GM21367 (cell line): ENCODE measurements around the gene TAF1L.
A peak's percentile ranks its signal among the peaks of the same experiment; 100 is the strongest.
"Not testable (repeated sequence)": the region's sequence is repeated elsewhere in the genome, so short reads cannot be mapped to it uniquely, and the experiment has no call there.

ENCODE experiments used
- ATAC-seq: cut with Tn5 transposase; IDR thresholded peaks from one replicate; pipeline ENCODE4 v1.9.1; 2021; ENCODE audit not compliant: unreplicated experiment

TAF1L gene, protein sequence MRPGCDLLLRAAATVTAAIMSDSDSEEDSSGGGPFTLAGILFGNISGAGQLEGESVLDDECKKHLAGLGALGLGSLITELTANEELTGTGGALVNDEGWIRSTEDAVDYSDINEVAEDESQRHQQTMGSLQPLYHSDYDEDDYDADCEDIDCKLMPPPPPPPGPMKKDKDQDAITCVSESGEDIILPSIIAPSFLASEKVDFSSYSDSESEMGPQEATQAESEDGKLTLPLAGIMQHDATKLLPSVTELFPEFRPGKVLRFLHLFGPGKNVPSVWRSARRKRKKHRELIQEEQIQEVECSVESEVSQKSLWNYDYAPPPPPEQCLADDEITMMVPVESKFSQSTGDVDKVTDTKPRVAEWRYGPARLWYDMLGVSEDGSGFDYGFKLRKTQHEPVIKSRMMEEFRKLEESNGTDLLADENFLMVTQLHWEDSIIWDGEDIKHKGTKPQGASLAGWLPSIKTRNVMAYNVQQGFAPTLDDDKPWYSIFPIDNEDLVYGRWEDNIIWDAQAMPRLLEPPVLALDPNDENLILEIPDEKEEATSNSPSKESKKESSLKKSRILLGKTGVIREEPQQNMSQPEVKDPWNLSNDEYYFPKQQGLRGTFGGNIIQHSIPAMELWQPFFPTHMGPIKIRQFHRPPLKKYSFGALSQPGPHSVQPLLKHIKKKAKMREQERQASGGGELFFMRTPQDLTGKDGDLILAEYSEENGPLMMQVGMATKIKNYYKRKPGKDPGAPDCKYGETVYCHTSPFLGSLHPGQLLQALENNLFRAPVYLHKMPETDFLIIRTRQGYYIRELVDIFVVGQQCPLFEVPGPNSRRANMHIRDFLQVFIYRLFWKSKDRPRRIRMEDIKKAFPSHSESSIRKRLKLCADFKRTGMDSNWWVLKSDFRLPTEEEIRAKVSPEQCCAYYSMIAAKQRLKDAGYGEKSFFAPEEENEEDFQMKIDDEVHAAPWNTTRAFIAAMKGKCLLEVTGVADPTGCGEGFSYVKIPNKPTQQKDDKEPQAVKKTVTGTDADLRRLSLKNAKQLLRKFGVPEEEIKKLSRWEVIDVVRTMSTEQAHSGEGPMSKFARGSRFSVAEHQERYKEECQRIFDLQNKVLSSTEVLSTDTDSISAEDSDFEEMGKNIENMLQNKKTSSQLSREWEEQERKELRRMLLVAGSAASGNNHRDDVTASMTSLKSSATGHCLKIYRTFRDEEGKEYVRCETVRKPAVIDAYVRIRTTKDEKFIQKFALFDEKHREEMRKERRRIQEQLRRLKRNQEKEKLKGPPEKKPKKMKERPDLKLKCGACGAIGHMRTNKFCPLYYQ (N-terminal part only)

GRCh38 chr9:32635362-32635761 is at the start of gene TAF1L:
TAF1L (minus strand) TSS chr9:32635669; CDS start chr9:32635579, 90 bp downstream.
- ATAC-seq = no peak

DNA sequence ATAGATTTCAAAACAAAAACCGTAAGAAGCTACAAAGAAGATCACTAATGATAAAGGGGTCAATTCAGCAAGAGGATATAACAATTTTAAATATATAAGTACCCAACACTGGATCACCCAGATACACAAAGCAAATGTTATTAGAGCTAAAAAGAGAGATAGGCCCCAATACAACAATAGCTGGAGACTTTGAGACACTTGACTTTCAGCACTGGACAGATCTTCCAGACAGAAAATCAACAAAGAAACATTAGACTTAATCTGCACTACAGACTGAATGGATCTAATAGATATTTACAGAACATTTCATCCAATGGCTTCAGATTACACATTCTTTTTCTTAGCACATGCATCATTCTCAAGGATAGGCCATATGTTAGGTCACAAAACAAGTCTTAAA is 46.3 kb upstream of the TAF1L start:
- no peak for ATAC-seq

GRCh38 chr9:32677931-32678330 is 42.5 kb upstream of the TAF1L start:
- ATAC-seq = no peak

- ATAC-seq = no peak
Observed at GRCh38 chr9:32672469-32672868, 37.0 kb upstream of the TAF1L start.

DNA sequence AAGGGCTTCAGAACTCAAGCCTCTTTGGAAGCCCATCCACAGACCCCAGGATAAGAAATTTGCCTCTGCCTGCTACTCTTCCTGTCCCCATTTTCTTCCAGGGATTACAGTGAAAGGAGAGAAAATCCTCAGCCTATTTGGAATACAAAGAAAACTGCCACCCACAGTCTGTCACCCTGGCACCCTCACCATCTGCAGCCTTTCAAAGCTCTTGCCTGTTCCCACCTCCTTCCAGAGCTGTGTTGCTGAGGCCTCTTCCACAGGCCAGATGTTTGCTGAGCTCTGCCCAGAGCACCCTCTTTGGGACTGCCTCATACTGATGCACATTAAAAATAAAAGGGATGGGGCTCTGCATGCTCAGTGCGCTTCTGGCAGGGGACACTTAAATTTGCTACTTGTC is 35.9 kb upstream of the TAF1L start:
- no peak for ATAC-seq

- no peak for ATAC-seq
Observed at GRCh38 chr9:32665101-32665500, 29.6 kb upstream of the TAF1L start.

DNA sequence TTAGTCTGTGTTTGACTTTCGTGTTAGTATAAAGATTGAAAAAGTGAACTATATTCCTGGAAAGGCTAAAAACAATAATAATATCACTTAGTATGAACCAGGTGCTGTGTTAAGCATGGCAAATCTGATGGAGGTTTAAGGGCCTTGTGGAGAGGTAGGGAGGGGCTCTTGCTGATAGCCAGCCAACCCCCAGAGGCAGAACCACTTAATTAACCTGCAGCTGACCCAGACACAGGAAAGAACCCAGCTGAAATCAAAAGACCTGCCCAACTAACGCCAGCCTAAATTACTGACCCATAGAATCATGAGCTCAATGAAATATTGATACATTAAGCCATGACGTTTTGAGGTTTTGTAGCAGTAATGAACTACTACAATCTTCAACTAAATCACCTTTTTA is 28.3 kb upstream of the TAF1L start:
- no peak for ATAC-seq

DNA sequence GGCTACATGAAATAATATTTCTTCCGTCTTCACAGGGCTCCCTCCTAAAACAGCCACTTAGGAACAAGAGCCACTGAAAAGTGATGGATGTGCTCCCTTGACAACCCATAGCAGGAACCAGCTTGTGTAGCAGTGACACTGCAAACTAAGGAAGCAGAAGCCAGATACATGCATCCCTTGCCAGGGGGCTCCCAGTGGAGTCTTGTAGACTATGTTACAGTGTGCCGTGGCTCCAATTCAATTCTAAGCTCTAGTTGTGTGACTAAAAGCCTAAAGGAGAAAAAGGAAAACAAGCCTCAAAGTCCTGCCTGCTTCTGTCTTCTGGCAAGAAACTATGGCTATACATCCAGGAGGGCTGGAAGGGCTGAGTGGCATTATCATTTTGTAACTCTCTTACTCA is 12.2 kb upstream of the TAF1L start:
- no peak for ATAC-seq

- no peak for ATAC-seq
Observed at GRCh38 chr9:32644698-32645097, 9.2 kb upstream of the TAF1L start.

- not testable (repeated sequence) for ATAC-seq
Observed at GRCh38 chr9:32633151-32633550, 2.3 kb downstream of the TAF1L start.

DNA sequence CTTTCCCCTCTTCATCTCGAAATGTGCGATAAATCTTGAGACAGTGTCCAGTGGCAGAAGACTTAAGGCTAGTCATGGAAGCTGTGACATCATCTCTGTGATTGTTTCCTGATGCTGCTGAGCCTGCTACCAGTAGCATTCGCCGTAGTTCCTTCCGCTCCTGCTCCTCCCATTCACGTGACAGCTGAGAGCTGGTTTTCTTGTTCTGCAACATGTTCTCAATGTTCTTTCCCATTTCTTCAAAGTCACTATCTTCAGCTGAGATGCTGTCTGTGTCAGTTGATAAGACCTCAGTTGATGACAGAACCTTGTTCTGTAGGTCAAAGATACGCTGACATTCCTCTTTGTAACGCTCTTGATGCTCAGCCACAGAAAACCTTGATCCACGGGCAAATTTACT is 3.5 kb downstream of the TAF1L start:
- ATAC-seq = no peak

- no peak for ATAC-seq
Observed at GRCh38 chr9:32627394-32627954, 8.0 kb downstream of the TAF1L start.

- ATAC-seq = no peak
Observed at GRCh38 chr9:32625320-32625719, 10.1 kb downstream of the TAF1L start.

DNA sequence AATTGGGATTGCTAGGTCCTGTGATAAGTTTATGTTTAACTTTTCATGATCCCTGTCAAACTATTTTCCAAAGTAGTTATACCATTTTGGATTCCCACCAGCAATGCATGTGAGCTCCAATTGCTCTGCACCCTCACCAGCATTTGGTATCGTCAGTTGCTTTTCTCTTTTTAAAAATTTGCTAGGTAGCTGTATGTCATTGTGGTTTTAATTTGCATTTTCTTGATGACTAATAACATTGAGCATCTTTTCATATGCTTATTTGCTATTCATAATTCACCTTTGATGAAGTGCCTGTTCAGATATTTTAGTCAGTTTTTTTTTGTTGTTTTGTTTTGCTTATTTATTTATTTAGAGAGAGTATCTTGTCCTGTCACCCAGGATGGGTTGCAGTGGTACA is 12.5 kb downstream of the TAF1L start:
- no peak for ATAC-seq

GRCh38 chr9:32618261-32618660 is 17.2 kb downstream of the TAF1L start:
- no peak for ATAC-seq

GRCh38 chr9:32606811-32607210 is 28.7 kb downstream of the TAF1L start:
- no peak for ATAC-seq

- peak; percentile 70 for ATAC-seq
Observed at GRCh38 chr9:32603914-32604852, 31.3 kb downstream of the TAF1L start.

GRCh38 chr9:32599021-32599420 is 36.4 kb downstream of the TAF1L start:
- ATAC-seq = not testable (repeated sequence)

DNA sequence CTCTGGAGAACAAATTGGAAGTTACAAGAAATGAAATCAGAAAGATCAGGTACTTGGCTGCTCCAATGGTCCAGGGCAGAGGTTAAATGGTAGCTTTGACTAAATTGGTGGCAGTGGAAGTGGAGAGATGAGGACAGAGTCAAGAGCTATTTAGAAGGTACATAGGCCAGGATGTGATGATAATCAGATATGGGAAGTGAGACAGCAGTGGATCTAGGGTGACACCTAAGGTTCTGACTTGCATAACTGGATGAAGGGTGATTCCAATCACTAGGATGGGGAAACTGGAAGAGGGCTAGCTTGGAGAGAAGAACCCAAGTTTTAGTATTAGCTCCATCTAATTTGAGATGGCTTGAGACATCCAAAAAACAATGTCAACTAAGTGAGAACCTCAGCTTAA is 38.5 kb downstream of the TAF1L start:
- ATAC-seq = no peak
